GM18508 (cell line): ENCODE measurements around the gene PIGU.
"Not testable (repeated sequence)": the region's sequence is repeated elsewhere in the genome, so short reads cannot be mapped to it uniquely, and the experiment has no call there.

Source experiments
- ATAC-seq: cut with Tn5 transposase; IDR thresholded peaks from one replicate; pipeline ENCODE4 v1.9.1; 2021; ENCODE audit warnings: moderate number of reproducible peaks; ENCODE audit not compliant: insufficient read depth, unreplicated experiment

Gene PIGU

GRCh38 chr20:34627458-34627857, 49.4 kb downstream of the PIGU start:
- no peak for ATAC-seq

- ATAC-seq, result no peak
Observed at GRCh38 chr20:34626992-34627391, 49.9 kb downstream of the PIGU start.

GRCh38 chr20:34624629-34625028, 52.3 kb downstream of the PIGU start:
- no peak for ATAC-seq

GRCh38 chr20:34622821-34623451, 54.0 kb downstream of the PIGU start:
- ATAC-seq, result no peak

- ATAC-seq, result no peak
Observed at GRCh38 chr20:34621383-34622367, 55.2 kb downstream of the PIGU start.

- ATAC-seq, result no peak
Observed at GRCh38 chr20:34621036-34621343, 55.9 kb downstream of the PIGU start.

GRCh38 chr20:34618676-34619075, 58.2 kb downstream of the PIGU start:
- no peak for ATAC-seq

GRCh38 chr20:34616913-34617312, 60.0 kb downstream of the PIGU start:
- ATAC-seq, result not testable (repeated sequence)

- no peak for ATAC-seq
Observed at GRCh38 chr20:34615477-34615876, 61.4 kb downstream of the PIGU start.

GRCh38 chr20:34611976-34612375, 64.9 kb downstream of the PIGU start:
- not testable (repeated sequence) for ATAC-seq

GRCh38 chr20:34607066-34607465, 69.8 kb downstream of the PIGU start:
- ATAC-seq, result no peak

GRCh38 chr20:34604980-34605788, 71.7 kb downstream of the PIGU start:
- ATAC-seq, result no peak

GRCh38 chr20:34600892-34601653, 75.8 kb downstream of the PIGU start:
- no peak for ATAC-seq

- ATAC-seq, result no peak
Observed at GRCh38 chr20:34595377-34596184, 81.3 kb downstream of the PIGU start.

GRCh38 chr20:34586488-34587163, 90.3 kb downstream of the PIGU start:
- no peak for ATAC-seq

GRCh38 chr20:34585019-34585418, 91.9 kb downstream of the PIGU start:
- no peak for ATAC-seq

GRCh38 chr20:34583544-34583943, 93.3 kb downstream of the PIGU start:
- no peak for ATAC-seq

- ATAC-seq, result no peak
Observed at GRCh38 chr20:34582911-34583310, 94.0 kb downstream of the PIGU start.

- ATAC-seq, result no peak
Observed at GRCh38 chr20:34582221-34582620, 94.7 kb downstream of the PIGU start.
